KMS-11 (cell line): ENCODE measurements around the gene TPST1.
"Not testable (repeated sequence)": the region's sequence is repeated elsewhere in the genome, so short reads cannot be mapped to it uniquely, and the experiment has no call there.

Experiments
- H2AFZ ChIP-seq: fragments of 200-600 bp; sonication (generic); 2 replicates; pipeline ENCODE4 v1.6.1; 2016; ENCODE audit warnings: antibody characterized with exemption, mixed run types, low read depth
- H3K27ac ChIP-seq: fragments of 200-600 bp; sonication (generic); 2 replicates; pipeline ENCODE4 v1.6.1; 2016; ENCODE audit warnings: mild to moderate bottlenecking, mixed run types
- H3K27me3 ChIP-seq: fragments of 200-600 bp; sonication (generic); 2 replicates; pipeline ENCODE4 v1.6.1; 2017; ENCODE audit warnings: mild to moderate bottlenecking, low read depth, mixed run types, moderate library complexity; ENCODE audit not compliant: insufficient read depth
- H3K36me3 ChIP-seq: fragments of 200-600 bp; sonication (generic); 2 replicates; pipeline ENCODE4 v1.6.1; 2017; ENCODE audit warnings: mild to moderate bottlenecking, mixed run types; ENCODE audit not compliant: insufficient read depth
- H3K4me1 ChIP-seq: fragments of 200-600 bp; sonication (generic); 2 replicates; pipeline ENCODE4 v1.6.1; 2016; ENCODE audit warnings: mild to moderate bottlenecking, low read depth, mixed run types; ENCODE audit not compliant: poor library complexity, severe bottlenecking
- H3K4me2 ChIP-seq: fragments of 200-600 bp; sonication (generic); 2 replicates; pipeline ENCODE4 v1.7.0; 2016; ENCODE audit warnings: mild to moderate bottlenecking, mixed run types
- H3K4me3 ChIP-seq: fragments of 200-600 bp; sonication (generic); IDR thresholded peaks from 2 replicates; pipeline ENCODE4 v1.6.1; 2017; ENCODE audit warnings: low read depth, low read length, mixed read lengths; ENCODE audit not compliant: insufficient read depth
- H3K79me2 ChIP-seq: fragments of 200-600 bp; sonication (generic); 2 replicates; pipeline ENCODE4 v1.6.1; 2016; ENCODE audit warnings: low read depth, mixed run types; ENCODE audit not compliant: insufficient read depth
- H3K9ac ChIP-seq: fragments of 200-600 bp; sonication (generic); 2 replicates; pipeline ENCODE4 v1.6.1; 2016; ENCODE audit warnings: mild to moderate bottlenecking, mixed run types
- H4K20me1 ChIP-seq: fragments of 200-600 bp; sonication (generic); 2 replicates; pipeline ENCODE4 v1.6.1; 2016; ENCODE audit warnings: mild to moderate bottlenecking, mixed run types; ENCODE audit not compliant: insufficient read depth
- TF ChIP-seq, protein P1 (sequence below): fragments of 200-600 bp; sonication (generic); conservative IDR thresholded peaks from 2 replicates; pipeline ENCODE4 v1.6.1; 2017; ENCODE audit warnings: low read depth, mild to moderate bottlenecking, antibody characterized with exemption, low read length, moderate library complexity, mixed read lengths

Gene TPST1

DNA sequence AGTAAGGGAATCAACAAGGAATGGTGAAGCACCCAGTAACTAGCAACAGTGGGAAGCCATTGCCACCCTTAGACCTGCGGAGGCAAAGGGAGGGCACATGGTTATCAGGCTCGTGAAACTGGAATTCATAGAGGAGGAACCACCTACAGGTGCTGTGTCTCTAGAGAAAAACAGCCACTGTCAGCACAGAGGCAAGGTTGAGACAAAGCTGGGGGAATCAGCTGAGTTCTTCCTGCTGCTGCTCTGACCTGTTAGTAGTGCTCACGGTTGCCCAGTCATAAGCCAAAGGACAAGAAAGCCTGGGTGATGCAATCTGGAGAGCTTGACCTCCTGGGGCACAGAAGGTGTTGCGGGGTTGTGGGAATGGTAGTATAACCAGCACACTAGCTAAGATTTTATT is 110.1 kb downstream of the TPST1 start:
- Histone ChIP-seq H2AFZ (no peak overlapping the region), H3K79me2 (peaks cover 42% of the 10 kb centered on the region; the same call in 1 of the 2 replicates), H3K4me3 (no peak overlapping the region), H3K9ac (no peak overlapping the region), H3K4me2 (peak overlapping the region; percentile 30), H3K27ac (peak overlapping the region; percentile 57), H4K20me1 (no peaks in the 10 kb centered on the region), H3K4me1 (peaks cover 66% of the 10 kb centered on the region), H3K36me3 (no peaks in the 10 kb centered on the region), H3K27me3 (no peaks in the 10 kb centered on the region)
- TF ChIP-seq, protein P1, sequence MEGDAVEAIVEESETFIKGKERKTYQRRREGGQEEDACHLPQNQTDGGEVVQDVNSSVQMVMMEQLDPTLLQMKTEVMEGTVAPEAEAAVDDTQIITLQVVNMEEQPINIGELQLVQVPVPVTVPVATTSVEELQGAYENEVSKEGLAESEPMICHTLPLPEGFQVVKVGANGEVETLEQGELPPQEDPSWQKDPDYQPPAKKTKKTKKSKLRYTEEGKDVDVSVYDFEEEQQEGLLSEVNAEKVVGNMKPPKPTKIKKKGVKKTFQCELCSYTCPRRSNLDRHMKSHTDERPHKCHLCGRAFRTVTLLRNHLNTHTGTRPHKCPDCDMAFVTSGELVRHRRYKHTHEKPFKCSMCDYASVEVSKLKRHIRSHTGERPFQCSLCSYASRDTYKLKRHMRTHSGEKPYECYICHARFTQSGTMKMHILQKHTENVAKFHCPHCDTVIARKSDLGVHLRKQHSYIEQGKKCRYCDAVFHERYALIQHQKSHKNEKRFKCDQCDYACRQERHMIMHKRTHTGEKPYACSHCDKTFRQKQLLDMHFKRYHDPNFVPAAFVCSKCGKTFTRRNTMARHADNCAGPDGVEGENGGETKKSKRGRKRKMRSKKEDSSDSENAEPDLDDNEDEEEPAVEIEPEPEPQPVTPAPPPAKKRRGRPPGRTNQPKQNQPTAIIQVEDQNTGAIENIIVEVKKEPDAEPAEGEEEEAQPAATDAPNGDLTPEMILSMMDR, result no peak

DNA sequence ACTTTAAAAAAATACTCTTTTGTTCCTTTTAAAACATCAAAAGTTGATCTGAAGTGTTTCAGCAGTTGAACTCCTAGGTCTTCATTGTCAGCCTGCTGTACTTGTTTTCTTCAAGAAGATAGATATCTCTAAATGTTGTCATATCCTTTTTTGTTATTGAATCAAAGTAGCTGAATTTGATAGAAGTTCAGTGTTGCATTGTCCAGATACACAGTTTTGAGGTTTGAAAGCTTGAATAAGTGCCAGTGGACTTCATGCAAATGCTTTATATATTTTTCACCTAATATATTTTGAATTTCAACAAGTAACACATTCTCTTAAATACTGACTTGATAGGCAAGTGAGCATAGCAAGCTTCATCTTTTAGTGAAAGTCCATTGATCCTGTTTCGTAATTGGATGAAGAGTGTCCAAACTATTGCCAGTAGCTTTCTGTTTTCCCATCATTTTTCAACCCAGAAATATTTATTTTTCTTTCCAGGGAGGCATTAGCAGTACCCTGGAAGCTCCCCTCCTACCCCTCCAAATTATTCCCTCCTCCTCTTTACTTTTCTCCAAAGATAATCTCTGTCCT is 114.4 kb downstream of the TPST1 start:
- Histone ChIP-seq H2AFZ (no peak overlapping the region), H3K4me1 (peaks cover 31% of the 10 kb centered on the region), H3K9ac (no peak overlapping the region), H3K27me3 (no peaks in the 10 kb centered on the region), H3K4me2 (no peak overlapping the region), H3K4me3 (no peak overlapping the region), H3K36me3 (no peaks in the 10 kb centered on the region), H3K79me2 (peaks cover 24% of the 10 kb centered on the region; the same call in 1 of the 2 replicates), H4K20me1 (no peaks in the 10 kb centered on the region), H3K27ac (no peak overlapping the region)
- TF ChIP-seq, protein P1, result no peak

DNA sequence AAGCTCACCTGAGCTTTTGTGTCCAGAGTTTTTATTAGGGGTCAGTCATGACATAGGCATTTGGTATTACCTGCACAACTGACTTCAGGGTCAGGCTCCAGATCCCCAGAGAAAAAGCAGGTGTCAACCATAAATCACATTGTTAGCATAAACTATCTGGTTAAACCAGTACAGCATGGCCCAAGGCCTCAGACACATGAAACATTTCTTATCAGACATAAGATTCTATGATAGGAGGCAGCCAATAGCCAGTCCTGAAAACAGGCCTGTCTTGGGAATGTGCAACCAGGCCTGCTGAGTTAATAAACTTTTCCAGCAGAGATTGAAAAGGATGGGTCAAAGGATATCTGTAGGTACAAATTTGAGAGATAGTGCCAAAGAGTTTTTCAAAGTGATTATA is 116.1 kb downstream of the TPST1 start:
- Histone ChIP-seq H3K4me1 (peaks cover 17% of the 10 kb centered on the region), H3K27me3 (no peaks in the 10 kb centered on the region), H3K4me2 (no peak overlapping the region), H3K36me3 (no peaks in the 10 kb centered on the region), H4K20me1 (no peaks in the 10 kb centered on the region), H3K79me2 (peaks cover 27% of the 10 kb centered on the region; the same call in 1 of the 2 replicates), H3K9ac (no peak overlapping the region), H3K4me3 (no peak overlapping the region), H2AFZ (no peak overlapping the region), H3K27ac (no peak overlapping the region)
- TF ChIP-seq, protein P1, result no peak

DNA sequence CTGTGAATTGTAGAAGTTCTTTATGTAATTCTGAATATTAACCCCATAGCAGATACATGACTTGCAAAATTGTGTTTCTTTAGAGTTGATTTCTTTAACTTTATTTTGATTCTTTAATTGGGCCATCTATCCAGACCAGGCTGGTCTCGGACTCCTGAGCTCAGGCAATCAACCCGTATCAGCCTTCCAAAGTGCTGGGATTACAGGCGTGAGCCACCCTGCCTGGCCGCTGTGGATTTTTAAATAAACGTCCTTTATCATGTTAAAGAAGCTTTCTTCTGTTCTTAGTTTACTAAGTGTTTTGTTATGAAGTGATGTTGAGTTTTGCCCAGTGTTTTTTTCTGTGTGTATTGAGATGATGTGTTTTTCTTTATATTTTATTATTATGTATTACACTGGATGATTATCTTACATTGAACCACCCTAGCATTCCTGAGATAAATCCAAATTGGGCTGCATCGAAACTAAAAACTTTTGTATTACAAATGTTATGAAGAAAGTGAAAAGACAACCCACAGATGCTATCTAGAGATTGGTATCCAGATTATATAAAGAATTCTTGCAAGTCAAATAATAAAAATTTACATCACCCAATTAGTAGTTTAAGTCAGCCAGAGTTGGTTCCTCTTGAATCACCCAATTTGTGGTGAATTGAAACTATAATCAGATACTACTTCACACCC is 118.1 kb downstream of the TPST1 start:
- TF ChIP-seq, protein P1, result no peak
- Histone ChIP-seq H2AFZ (no peak overlapping the region), H3K79me2 (peaks cover 19% of the 10 kb centered on the region; the same call in 1 of the 2 replicates), H3K27me3 (no peaks in the 10 kb centered on the region), H3K4me3 (no peak overlapping the region), H3K9ac (no peak overlapping the region), H3K36me3 (no peaks in the 10 kb centered on the region), H4K20me1 (no peaks in the 10 kb centered on the region), H3K27ac (no peak overlapping the region), H3K4me2 (no peak overlapping the region), H3K4me1 (peaks cover 19% of the 10 kb centered on the region)

DNA sequence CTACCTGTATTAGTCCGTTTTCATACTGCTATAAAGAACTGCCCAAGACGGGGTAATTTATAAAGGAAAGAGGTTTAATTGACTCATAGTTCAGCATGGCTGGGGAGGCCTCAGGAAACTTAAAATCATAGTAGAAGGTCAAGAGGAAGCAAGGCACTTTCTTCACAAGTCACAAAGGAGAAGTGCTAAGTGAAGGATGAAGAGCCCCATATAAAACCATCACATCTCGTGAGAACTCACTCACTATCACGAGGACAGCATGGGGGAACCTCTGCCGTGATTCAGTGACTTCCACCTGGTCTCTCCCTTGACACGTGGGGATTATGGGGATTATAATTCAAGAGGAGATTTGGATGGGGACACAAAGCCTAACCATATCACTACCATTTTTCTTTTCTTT is 119.9 kb downstream of the TPST1 start:
- H3K4me1 ChIP-seq, result peaks cover 28% of the 10 kb centered on the region
- not testable (repeated sequence) for H4K20me1 ChIP-seq, H3K4me3 ChIP-seq, H3K9ac ChIP-seq, H3K27ac ChIP-seq, H2AFZ ChIP-seq, H3K36me3 ChIP-seq, H3K27me3 ChIP-seq, H3K4me2 ChIP-seq
- H3K79me2 ChIP-seq, result peaks cover 14% of the 10 kb centered on the region; the same call in 1 of the 2 replicates
